Hepatocyte (in vitro differentiated cells): Measurements from ENCODE around the gene ZBED3. TPM values are rescaled to one million over a fixed set of nuclear protein-coding genes. Genes with fewer than 3 reads are reported as not detected.

Experiments
- DNase-seq: peaks from one replicate; pipeline ENCODE4 v3.0.0-alpha.2; 2016; ENCODE audit warnings: low spot score
- H2AFZ ChIP-seq: fragments of 200-600 bp; sonication (generic); 2 replicates; pipeline ENCODE4 v1.6.0; 2016; ENCODE audit warnings: antibody characterized with exemption, mild to moderate bottlenecking
- H3K27ac ChIP-seq: fragments of 200-600 bp; sonication (generic); 2 replicates; pipeline ENCODE4 v1.5.1; 2016; ENCODE audit warnings: mild to moderate bottlenecking
- H3K27me3 ChIP-seq: fragments of 200-600 bp; sonication (generic); 2 replicates; pipeline ENCODE4 v1.6.1; 2016
- H3K36me3 ChIP-seq: fragments of 200-600 bp; sonication (generic); replicated peaks from 2 replicates; pipeline ENCODE4 v1.5.1; 2016; ENCODE audit warnings: low read depth; ENCODE audit not compliant: insufficient read depth
- H3K4me1 ChIP-seq: fragments of 200-600 bp; sonication (generic); 2 replicates; pipeline ENCODE4 v1.5.1; 2016; ENCODE audit warnings: mild to moderate bottlenecking, moderate library complexity; ENCODE audit not compliant: insufficient read depth
- H3K4me2 ChIP-seq: fragments of 200-600 bp; sonication (generic); 2 replicates; pipeline ENCODE4 v1.6.0; 2016
- H3K4me3 ChIP-seq: fragments of 200-600 bp; sonication (generic); 2 replicates; pipeline ENCODE4 v1.5.1; 2016; ENCODE audit warnings: mild to moderate bottlenecking
- H3K79me2 ChIP-seq: fragments of 200-600 bp; sonication (generic); 2 replicates; pipeline ENCODE4 v1.6.0; 2017; ENCODE audit warnings: mild to moderate bottlenecking
- H3K9me2 ChIP-seq: fragments of 200-600 bp; sonication (generic); replicated peaks from 2 replicates; pipeline ENCODE4 v1.6.0; 2017; ENCODE audit warnings: mild to moderate bottlenecking; ENCODE audit not compliant: insufficient read depth
- H3K9me3 ChIP-seq: fragments of 200-600 bp; sonication (generic); 2 replicates; pipeline ENCODE4 v1.5.1; 2016; ENCODE audit warnings: low read depth, mild to moderate bottlenecking
- H4K20me1 ChIP-seq: fragments of 200-600 bp; sonication (generic); 2 replicates; pipeline ENCODE4 v1.6.0; 2016; ENCODE audit warnings: mild to moderate bottlenecking; ENCODE audit not compliant: insufficient read depth, poor library complexity, severe bottlenecking
- CTCF ChIP-seq: fragments of 200-600 bp; sonication (generic); IDR thresholded peaks from 2 replicates; pipeline ENCODE4 v1.5.1; 2016; ENCODE audit warnings: antibody characterized with exemption, mild to moderate bottlenecking; ENCODE audit not compliant: poor library complexity
- EZH2 ChIP-seq: fragments of 200-600 bp; sonication (generic); IDR thresholded peaks from 2 replicates; pipeline ENCODE4 v1.6.1; 2016; ENCODE audit warnings: antibody characterized with exemption, mild to moderate bottlenecking, borderline replicate concordance
- EZH2phosphoT487 ChIP-seq: fragments of 200-600 bp; sonication (generic); IDR thresholded peaks from one replicate; pipeline ENCODE4 v1.6.1; 2018; ENCODE audit warnings: antibody characterized with exemption, mild to moderate bottlenecking, low read depth, moderate library complexity; ENCODE audit not compliant: unreplicated experiment, severe bottlenecking
- WGBS: methylation state at CpG from one replicate; pipeline ENCODE4 v1.1.6; 2016; ENCODE audit warnings: low lambda C conversion rate; ENCODE audit errors: missing lambda C conversion rate; 5-methylcytosine and 5-hydroxymethylcytosine counted together
- polyA plus RNA-seq: library from polyadenylated mRNA; unstranded; fragments of >200 nt; fragmentation: Nextera tagmentation; extraction: Ambion mirVana; gene quantifications from 2 replicates; pipeline ENCODE4 v1.2.1, GENCODE V29; 2016
- total RNA-seq: library from RNA; depleted of rRNA; stranded (reverse); fragments of >200 nt; gene quantifications from 2 replicates; pipeline ENCODE4 v1.2.3, GENCODE V29; 2014

Gene ZBED3
- total and polyA plus RNA-seq, 2 experiments from 2014 or later = 6.0 to 29.8 TPM

GRCh38 chr5:77129391-77129990 lies 42.4 kb upstream of the ZBED3 start:
- no peaks in the 10 kb centered on the region for H3K9me3 ChIP-seq
- no peak overlapping the region for H3K27ac ChIP-seq
- H3K79me2 ChIP-seq = no peaks in the 10 kb centered on the region
- no peak overlapping the region for H3K4me2 ChIP-seq
- 78% methylated on average over 9 of the region's 9 CpGs for WGBS
- peak; percentile 37 for TF ChIP-seq CTCF
- no peak for TF ChIP-seq EZH2
- peak; percentile 38 for DNase-seq
- no peak overlapping the region for H2AFZ ChIP-seq
- no peaks in the 10 kb centered on the region for H3K36me3 ChIP-seq
- no peaks in the 10 kb centered on the region for H3K27me3 ChIP-seq
- H3K9me2 ChIP-seq = no peaks in the 10 kb centered on the region
- H3K4me1 ChIP-seq = no peaks in the 10 kb centered on the region
- no peaks in the 10 kb centered on the region for H4K20me1 ChIP-seq
- H3K4me3 ChIP-seq = no peak overlapping the region

- DNase-seq = no peak
- Histone ChIP-seq H3K27me3 (no peaks in the 10 kb centered on the region), H4K20me1 (no peaks in the 10 kb centered on the region), H3K4me2 (no peak overlapping the region), H3K4me3 (no peak overlapping the region), H2AFZ (no peak overlapping the region), H3K4me1 (no peaks in the 10 kb centered on the region), H3K9me3 (no peaks in the 10 kb centered on the region), H3K36me3 (no peaks in the 10 kb centered on the region), H3K27ac (no peak overlapping the region), H3K79me2 (no peaks in the 10 kb centered on the region), H3K9me2 (no peaks in the 10 kb centered on the region)
- WGBS = 89% methylated on average over 5 of the region's 5 CpGs
- TF ChIP-seq CTCF (no peak), EZH2 (no peak), EZH2phosphoT487 (no peak)
Observed at GRCh38 chr5:77128411-77129061, 41.5 kb upstream of the ZBED3 start.

- H3K9me2 ChIP-seq = no peaks in the 10 kb centered on the region
- 87% methylated on average over 6 of the region's 6 CpGs for WGBS
- TF ChIP-seq EZH2 = no peak
- TF ChIP-seq CTCF = no peak
- no peak for TF ChIP-seq EZH2phosphoT487
Observed at GRCh38 chr5:77123057-77123456, 36.0 kb upstream of the ZBED3 start.

More at GRCh38 chr5:77123057-77123456, 36.0 kb upstream of the ZBED3 start:
- H2AFZ ChIP-seq = no peak overlapping the region
- H3K4me1 ChIP-seq = no peaks in the 10 kb centered on the region
- no peaks in the 10 kb centered on the region for H3K36me3 ChIP-seq
- H3K4me3 ChIP-seq = no peak overlapping the region
- no peak for DNase-seq
- H3K27ac ChIP-seq = no peak overlapping the region
- H4K20me1 ChIP-seq = no peaks in the 10 kb centered on the region
- no peaks in the 10 kb centered on the region for H3K27me3 ChIP-seq
- H3K79me2 ChIP-seq = no peaks in the 10 kb centered on the region
- no peaks in the 10 kb centered on the region for H3K9me3 ChIP-seq
- no peak overlapping the region for H3K4me2 ChIP-seq
